ENCODE data around the gene ADAMTS3. TPM values are rescaled to one million over a fixed set of nuclear protein-coding genes. Genes with fewer than 3 reads are reported as not detected.
"Not testable (repeated sequence)": the region's sequence is repeated elsewhere in the genome, so short reads cannot be mapped to it uniquely, and the experiment has no call there.

ADAMTS3 gene
- total RNA-seq, 1 experiment from 2014 or later: 4.4 TPM

GRCh38 chr4:72427057-72427456, 142.0 kb downstream of the ADAMTS3 start:
- Mint-ChIP-seq H3K27ac (no peak overlapping the region), H3K9me3 (no peaks in the 10 kb centered on the region), H3K36me3 (no peaks in the 10 kb centered on the region), H3K4me1 (no peaks in the 10 kb centered on the region), H3K27me3 (ENCODE audit: low read depth) (no peaks in the 10 kb centered on the region), H3K4me3 (no peak overlapping the region)
- DNase-seq (ENCODE audit: low spot score): no peak
- CTCF ChIA-PET: no interaction called here
- ATAC-seq: no peak
- POLR2A ChIA-PET: no interaction called here
- TF ChIP-seq MXD4 (CRISPR knock-in tag; IDR thresholded peaks at IDR 0.05; ENCODE audit: borderline replicate concordance) (no peak), ZBTB21 (CRISPR knock-in tag; IDR thresholded peaks at IDR 0.05; ENCODE audit: borderline replicate concordance) (no peak), E2F4 (CRISPR knock-in tag; IDR thresholded peaks at IDR 0.05; ENCODE audit: borderline replicate concordance, low read depth) (no peak), TEAD1 (CRISPR knock-in tag; IDR thresholded peaks at IDR 0.05) (no peak), ZNF425 (CRISPR knock-in tag; conservative IDR thresholded peaks at IDR 0.05) (no peak)

GRCh38 chr4:72425908-72426307, 143.1 kb downstream of the ADAMTS3 start:
- CTCF ChIA-PET; H3K27me3 Mint-ChIP-seq (ENCODE audit: low read depth); H3K4me3 Mint-ChIP-seq; H3K4me1 Mint-ChIP-seq; DNase-seq (ENCODE audit: low spot score); H3K9me3 Mint-ChIP-seq; H3K27ac Mint-ChIP-seq; ATAC-seq; H3K36me3 Mint-ChIP-seq; POLR2A ChIA-PET: not testable (repeated sequence)

GRCh38 chr4:72424006-72424405, 145.0 kb downstream of the ADAMTS3 start:
- POLR2A ChIA-PET: no interaction called here
- H3K9me3 Mint-ChIP-seq: no peaks in the 10 kb centered on the region
- no peak for DNase-seq (ENCODE audit: low spot score)
- no peaks in the 10 kb centered on the region for H3K27me3 Mint-ChIP-seq (ENCODE audit: low read depth)
- CTCF ChIA-PET: no interaction called here
- no peak overlapping the region for H3K4me3 Mint-ChIP-seq
- no peak overlapping the region for H3K27ac Mint-ChIP-seq
- H3K4me1 Mint-ChIP-seq: no peaks in the 10 kb centered on the region
- no peaks in the 10 kb centered on the region for H3K36me3 Mint-ChIP-seq
- ATAC-seq: no peak
- no peak for TF ChIP-seq TEAD4 (CRISPR knock-in tag; IDR thresholded peaks at IDR 0.05)
- TF ChIP-seq E2F1 (CRISPR knock-in tag; IDR thresholded peaks at IDR 0.05): no peak
- no peak for TF ChIP-seq E2F4 (CRISPR knock-in tag; IDR thresholded peaks at IDR 0.05; ENCODE audit: borderline replicate concordance, low read depth)
- TF ChIP-seq ZNF416 (CRISPR knock-in tag; IDR thresholded peaks at IDR 0.05): no peak
- TF ChIP-seq ESRRA (CRISPR knock-in tag; IDR thresholded peaks at IDR 0.05; ENCODE audit: borderline replicate concordance): no peak
- TF ChIP-seq NR2C2 (CRISPR knock-in tag; IDR thresholded peaks at IDR 0.05): no peak
- TF ChIP-seq ZNF219 (CRISPR knock-in tag; IDR thresholded peaks at IDR 0.05; ENCODE audit: borderline replicate concordance): no peak
- no peak for TF ChIP-seq GABPB1 (CRISPR knock-in tag; IDR thresholded peaks at IDR 0.05)
- TF ChIP-seq ZNF281 (CRISPR knock-in tag; IDR thresholded peaks at IDR 0.05): no peak
- no peak for TF ChIP-seq RELA (CRISPR knock-in tag; IDR thresholded peaks at IDR 0.05; ENCODE audit: borderline replicate concordance)
